HEK293 (cell line): ENCODE results near the gene KLHDC7B.
A peak's percentile ranks its signal among the peaks of the same experiment; 100 is the strongest.

Experiments
- BCL11B ChIP-seq: fragments of 450-650 bp; formaldehyde crosslinking; IDR thresholded peaks from 2 replicates; pipeline ENCODE4 v1.5.1; 2016; ENCODE audit warnings: low read depth, missing biosample characterization, missing genetic modification characterization
- FEZF1 ChIP-seq: fragments of 450-650 bp; formaldehyde crosslinking; IDR thresholded peaks from 2 replicates; pipeline ENCODE4 v1.5.1; 2016; ENCODE audit warnings: missing biosample characterization, missing genetic modification characterization
- KLF1 ChIP-seq: fragments of 450-650 bp; formaldehyde crosslinking; IDR thresholded peaks from 2 replicates; pipeline ENCODE4 v1.5.1; 2016; ENCODE audit warnings: missing biosample characterization, missing genetic modification characterization
- KLF9 ChIP-seq: fragments of 450-650 bp; formaldehyde crosslinking; IDR thresholded peaks from 2 replicates; pipeline ENCODE4 v1.5.1; 2016; ENCODE audit warnings: missing biosample characterization, missing genetic modification characterization, low read depth
- REPIN1 ChIP-seq: fragments of 450-650 bp; formaldehyde crosslinking; IDR thresholded peaks from 2 replicates; pipeline ENCODE4 v1.5.1; 2017; ENCODE audit warnings: missing biosample characterization, missing genetic modification characterization, low read depth
- ZBTB17 ChIP-seq: fragments of 450-650 bp; formaldehyde crosslinking; IDR thresholded peaks from 2 replicates; pipeline ENCODE4 v1.5.1; 2016; ENCODE audit warnings: missing biosample characterization, missing genetic modification characterization
- ZBTB21 ChIP-seq: fragments of 450-650 bp; formaldehyde crosslinking; IDR thresholded peaks from 2 replicates; pipeline ENCODE4 v1.5.1; 2017; ENCODE audit warnings: missing biosample characterization, missing genetic modification characterization
- ZEB2 ChIP-seq: fragments of 450-650 bp; formaldehyde crosslinking; IDR thresholded peaks from 2 replicates; pipeline ENCODE4 v1.5.1; 2016; ENCODE audit warnings: missing biosample characterization, missing genetic modification characterization
- ZFP3 ChIP-seq: fragments of 450-650 bp; formaldehyde crosslinking; IDR thresholded peaks from 2 replicates; pipeline ENCODE4 v1.5.1; 2016; ENCODE audit warnings: low read depth, missing biosample characterization, missing genetic modification characterization
- ZNF169 ChIP-seq: fragments of 450-650 bp; formaldehyde crosslinking; IDR thresholded peaks from 2 replicates; pipeline ENCODE4 v1.5.1; 2016; ENCODE audit warnings: missing biosample characterization, missing genetic modification characterization
- ZNF184 ChIP-seq: fragments of 450-650 bp; IDR thresholded peaks from 2 replicates; pipeline ENCODE4 v1.5.1; 2018; ENCODE audit warnings: missing biosample characterization, mild to moderate bottlenecking, missing genetic modification characterization
- ZNF223 ChIP-seq: fragments of 450-650 bp; formaldehyde crosslinking; IDR thresholded peaks from 2 replicates; pipeline ENCODE4 v1.5.1; 2016; ENCODE audit warnings: missing biosample characterization, missing genetic modification characterization
- ZNF23 ChIP-seq: fragments of 450-650 bp; formaldehyde crosslinking; IDR thresholded peaks from 2 replicates; pipeline ENCODE4 v1.5.1; 2016; ENCODE audit warnings: missing biosample characterization, missing genetic modification characterization, borderline replicate concordance
- ZNF341 ChIP-seq: fragments of 450-650 bp; formaldehyde crosslinking; IDR thresholded peaks from 2 replicates; pipeline ENCODE4; 2016; ENCODE audit warnings: low read depth, missing biosample characterization, missing genetic modification characterization
- ZNF366 ChIP-seq: fragments of 450-650 bp; formaldehyde crosslinking; conservative IDR thresholded peaks from 2 replicates; pipeline ENCODE4 v1.5.1; 2016; ENCODE audit warnings: missing biosample characterization, missing genetic modification characterization
- ZNF394 ChIP-seq: fragments of 450-650 bp; formaldehyde crosslinking; IDR thresholded peaks from 2 replicates; pipeline ENCODE4 v1.5.1; 2016; ENCODE audit warnings: missing biosample characterization, missing genetic modification characterization, mild to moderate bottlenecking, moderate library complexity, borderline replicate concordance
- ZNF423 ChIP-seq: fragments of 450-650 bp; formaldehyde crosslinking; IDR thresholded peaks from 2 replicates; pipeline ENCODE4 v1.5.1; 2016; ENCODE audit warnings: missing biosample characterization, missing genetic modification characterization
- ZNF48 ChIP-seq: fragments of 450-650 bp; formaldehyde crosslinking; IDR thresholded peaks from 2 replicates; pipeline ENCODE4 v1.5.1; 2016; ENCODE audit warnings: missing biosample characterization, missing genetic modification characterization
- ZNF510 ChIP-seq: fragments of 450-650 bp; formaldehyde crosslinking; IDR thresholded peaks from 2 replicates; pipeline ENCODE4 v1.5.1; 2018; ENCODE audit warnings: mild to moderate bottlenecking, missing genetic modification characterization, missing biosample characterization; ENCODE audit not compliant: insufficient replicate concordance
- ZNF513 ChIP-seq: fragments of 450-650 bp; IDR thresholded peaks from 2 replicates; pipeline ENCODE4 v1.5.1; 2018; ENCODE audit warnings: missing biosample characterization, missing genetic modification characterization
- ZNF544 ChIP-seq: fragments of 450-650 bp; formaldehyde crosslinking; IDR thresholded peaks from 2 replicates; pipeline ENCODE4 v1.5.0; 2017; ENCODE audit warnings: missing biosample characterization, missing genetic modification characterization
- ZNF639 ChIP-seq: fragments of 450-650 bp; formaldehyde crosslinking; IDR thresholded peaks from 2 replicates; pipeline ENCODE4 v1.5.1; 2016; ENCODE audit warnings: missing biosample characterization, missing genetic modification characterization
- ZNF776 ChIP-seq: fragments of 450-650 bp; formaldehyde crosslinking; IDR thresholded peaks from 2 replicates; pipeline ENCODE4 v1.5.0; 2017; ENCODE audit warnings: missing biosample characterization, missing genetic modification characterization, borderline replicate concordance
- ZNF777 ChIP-seq: fragments of 450-650 bp; formaldehyde crosslinking; IDR thresholded peaks from 2 replicates; pipeline ENCODE4 v1.5.1; 2017; ENCODE audit warnings: missing biosample characterization, missing genetic modification characterization, borderline replicate concordance
- ZNF791 ChIP-seq: fragments of 450-650 bp; formaldehyde crosslinking; IDR thresholded peaks from 2 replicates; pipeline ENCODE4 v1.5.1; 2016; ENCODE audit warnings: missing biosample characterization, missing genetic modification characterization
- TF ChIP-seq, protein P1 (sequence below): fragments of 450-650 bp; formaldehyde crosslinking; IDR thresholded peaks from 2 replicates; pipeline ENCODE4 v1.5.1; 2016; ENCODE audit warnings: missing biosample characterization, missing genetic modification characterization
- TF ChIP-seq, protein P2 (sequence below): IDR thresholded peaks from 2 replicates; pipeline ENCODE4 v1.6.1; 2011; ENCODE audit warnings: mild to moderate bottlenecking, low read depth, low read length, borderline replicate concordance
- TF ChIP-seq, protein P3 (sequence below): fragments of 450-650 bp; formaldehyde crosslinking; IDR thresholded peaks from 2 replicates; pipeline ENCODE4 v1.5.1; 2016; ENCODE audit warnings: missing biosample characterization, missing genetic modification characterization
- TF ChIP-seq, protein P4 (sequence below): fragments of 450-650 bp; formaldehyde crosslinking; conservative IDR thresholded peaks from 2 replicates; pipeline ENCODE4 v1.5.1; 2016; ENCODE audit warnings: low read depth, missing biosample characterization, missing genetic modification characterization

KLHDC7B gene

DNA sequence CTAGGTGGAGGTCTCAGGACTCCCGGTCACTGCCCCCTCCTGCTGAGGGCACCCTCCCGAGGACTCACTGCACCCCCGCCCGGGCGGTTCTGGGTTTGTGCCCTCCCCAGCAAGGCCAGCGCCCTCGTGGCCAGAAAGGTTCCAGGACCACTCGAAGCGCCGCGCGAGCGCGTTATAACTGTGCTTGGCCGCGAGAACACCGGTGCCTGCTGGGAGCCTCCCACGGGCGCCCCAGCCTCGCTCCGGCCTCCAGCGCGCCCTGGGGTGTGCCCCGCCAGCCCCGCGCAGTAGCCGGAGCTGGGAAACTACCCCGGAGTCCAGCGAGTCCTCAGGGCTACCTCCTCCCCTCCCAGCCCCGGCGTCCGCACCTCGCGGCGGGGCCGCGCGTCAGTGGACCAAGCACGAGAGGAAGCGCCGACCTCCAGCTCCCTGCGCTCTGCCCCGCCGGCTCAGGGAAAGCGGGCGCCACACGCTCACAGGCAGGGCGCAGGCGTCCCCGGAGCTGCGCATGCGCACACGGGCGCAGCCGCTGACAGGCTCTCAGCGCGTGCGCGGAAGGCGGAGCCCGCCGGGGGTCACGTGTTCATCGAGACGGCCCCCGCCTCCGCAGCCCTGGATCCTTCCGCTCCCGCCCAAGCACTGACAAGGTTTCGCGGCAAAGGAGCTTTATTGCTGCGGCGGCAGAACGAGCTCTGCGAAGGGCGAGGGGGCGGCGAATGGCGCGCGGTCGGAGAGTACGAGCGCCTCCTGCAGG is 20.4 kb upstream of the KLHDC7B start, which contains the start of gene SCO2 (continued):
- TF ChIP-seq ZNF513 (no peak), ZNF169 (tag by site-specific recombination) (no peak), ZNF341 (tag by site-specific recombination) (no peak), ZNF776 (no peak), ZNF366 (tag by site-specific recombination) (no peak), ZEB2 (peak; percentile 70; the same call in 1 of the 2 replicates), ZNF544 (tag by site-specific recombination) (no peak), ZNF48 (tag by site-specific recombination) (no peak), ZNF184 (tag by site-specific recombination) (no peak), KLF9 (tag by site-specific recombination) (peak; percentile 51; the same call in 1 of the 2 replicates), ZNF639 (tag by site-specific recombination) (no peak; the same call in 1 of the 2 replicates), ZNF394 (peak; percentile 69; the same call in 1 of the 2 replicates), ZNF777 (no peak), ZBTB21 (tag by site-specific recombination) (no peak), ZFP3 (no peak), ZNF23 (tag by site-specific recombination) (no peak), ZNF223 (tag by site-specific recombination) (no peak), ZNF423 (tag by site-specific recombination) (peak; percentile 93), REPIN1 (0 out of 2 replicates have a peak, but pooled peaks have one; percentile 30), ZNF510 (tag by site-specific recombination) (no peak), FEZF1 (tag by site-specific recombination) (no peak), ZNF791 (tag by site-specific recombination) (no peak), KLF1 (tag by site-specific recombination) (peak; percentile 65), BCL11B (tag by site-specific recombination) (peak; percentile 88), ZBTB17 (tag by site-specific recombination) (peak; percentile 58)
- TF ChIP-seq, protein P1, sequence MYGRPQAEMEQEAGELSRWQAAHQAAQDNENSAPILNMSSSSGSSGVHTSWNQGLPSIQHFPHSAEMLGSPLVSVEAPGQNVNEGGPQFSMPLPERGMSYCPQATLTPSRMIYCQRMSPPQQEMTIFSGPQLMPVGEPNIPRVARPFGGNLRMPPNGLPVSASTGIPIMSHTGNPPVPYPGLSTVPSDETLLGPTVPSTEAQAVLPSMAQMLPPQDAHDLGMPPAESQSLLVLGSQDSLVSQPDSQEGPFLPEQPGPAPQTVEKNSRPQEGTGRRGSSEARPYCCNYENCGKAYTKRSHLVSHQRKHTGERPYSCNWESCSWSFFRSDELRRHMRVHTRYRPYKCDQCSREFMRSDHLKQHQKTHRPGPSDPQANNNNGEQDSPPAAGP = peak; percentile 61; the same call in 1 of the 2 replicates
- TF ChIP-seq, protein P2, sequence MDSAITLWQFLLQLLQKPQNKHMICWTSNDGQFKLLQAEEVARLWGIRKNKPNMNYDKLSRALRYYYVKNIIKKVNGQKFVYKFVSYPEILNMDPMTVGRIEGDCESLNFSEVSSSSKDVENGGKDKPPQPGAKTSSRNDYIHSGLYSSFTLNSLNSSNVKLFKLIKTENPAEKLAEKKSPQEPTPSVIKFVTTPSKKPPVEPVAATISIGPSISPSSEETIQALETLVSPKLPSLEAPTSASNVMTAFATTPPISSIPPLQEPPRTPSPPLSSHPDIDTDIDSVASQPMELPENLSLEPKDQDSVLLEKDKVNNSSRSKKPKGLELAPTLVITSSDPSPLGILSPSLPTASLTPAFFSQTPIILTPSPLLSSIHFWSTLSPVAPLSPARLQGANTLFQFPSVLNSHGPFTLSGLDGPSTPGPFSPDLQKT = no peak; the same call in 1 of the 2 replicates
- TF ChIP-seq, protein P3, sequence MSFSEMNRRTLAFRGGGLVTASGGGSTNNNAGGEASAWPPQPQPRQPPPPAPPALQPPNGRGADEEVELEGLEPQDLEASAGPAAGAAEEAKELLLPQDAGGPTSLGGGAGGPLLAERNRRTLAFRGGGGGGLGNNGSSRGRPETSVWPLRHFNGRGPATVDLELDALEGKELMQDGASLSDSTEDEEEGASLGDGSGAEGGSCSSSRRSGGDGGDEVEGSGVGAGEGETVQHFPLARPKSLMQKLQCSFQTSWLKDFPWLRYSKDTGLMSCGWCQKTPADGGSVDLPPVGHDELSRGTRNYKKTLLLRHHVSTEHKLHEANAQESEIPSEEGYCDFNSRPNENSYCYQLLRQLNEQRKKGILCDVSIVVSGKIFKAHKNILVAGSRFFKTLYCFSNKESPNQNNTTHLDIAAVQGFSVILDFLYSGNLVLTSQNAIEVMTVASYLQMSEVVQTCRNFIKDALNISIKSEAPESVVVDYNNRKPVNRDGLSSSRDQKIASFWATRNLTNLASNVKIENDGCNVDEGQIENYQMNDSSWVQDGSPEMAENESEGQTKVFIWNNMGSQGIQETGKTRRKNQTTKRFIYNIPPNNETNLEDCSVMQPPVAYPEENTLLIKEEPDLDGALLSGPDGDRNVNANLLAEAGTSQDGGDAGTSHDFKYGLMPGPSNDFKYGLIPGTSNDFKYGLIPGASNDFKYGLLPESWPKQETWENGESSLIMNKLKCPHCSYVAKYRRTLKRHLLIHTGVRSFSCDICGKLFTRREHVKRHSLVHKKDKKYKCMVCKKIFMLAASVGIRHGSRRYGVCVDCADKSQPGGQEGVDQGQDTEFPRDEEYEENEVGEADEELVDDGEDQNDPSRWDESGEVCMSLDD = peak; percentile 67; the same call in 1 of the 2 replicates
- TF ChIP-seq, protein P4, sequence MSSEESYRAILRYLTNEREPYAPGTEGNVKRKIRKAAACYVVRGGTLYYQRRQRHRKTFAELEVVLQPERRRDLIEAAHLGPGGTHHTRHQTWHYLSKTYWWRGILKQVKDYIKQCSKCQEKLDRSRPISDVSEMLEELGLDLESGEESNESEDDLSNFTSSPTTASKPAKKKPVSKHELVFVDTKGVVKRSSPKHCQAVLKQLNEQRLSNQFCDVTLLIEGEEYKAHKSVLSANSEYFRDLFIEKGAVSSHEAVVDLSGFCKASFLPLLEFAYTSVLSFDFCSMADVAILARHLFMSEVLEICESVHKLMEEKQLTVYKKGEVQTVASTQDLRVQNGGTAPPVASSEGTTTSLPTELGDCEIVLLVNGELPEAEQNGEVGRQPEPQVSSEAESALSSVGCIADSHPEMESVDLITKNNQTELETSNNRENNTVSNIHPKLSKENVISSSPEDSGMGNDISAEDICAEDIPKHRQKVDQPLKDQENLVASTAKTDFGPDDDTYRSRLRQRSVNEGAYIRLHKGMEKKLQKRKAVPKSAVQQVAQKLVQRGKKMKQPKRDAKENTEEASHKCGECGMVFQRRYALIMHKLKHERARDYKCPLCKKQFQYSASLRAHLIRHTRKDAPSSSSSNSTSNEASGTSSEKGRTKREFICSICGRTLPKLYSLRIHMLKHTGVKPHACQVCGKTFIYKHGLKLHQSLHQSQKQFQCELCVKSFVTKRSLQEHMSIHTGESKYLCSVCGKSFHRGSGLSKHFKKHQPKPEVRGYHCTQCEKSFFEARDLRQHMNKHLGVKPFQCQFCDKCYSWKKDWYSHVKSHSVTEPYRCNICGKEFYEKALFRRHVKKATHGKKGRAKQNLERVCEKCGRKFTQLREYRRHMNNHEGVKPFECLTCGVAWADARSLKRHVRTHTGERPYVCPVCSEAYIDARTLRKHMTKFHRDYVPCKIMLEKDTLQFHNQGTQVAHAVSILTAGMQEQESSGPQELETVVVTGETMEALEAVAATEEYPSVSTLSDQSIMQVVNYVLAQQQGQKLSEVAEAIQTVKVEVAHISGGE (tag by site-specific recombination) = no peak
